OCI-LY1 (cell line): ENCODE results near the gene OR10H3.
"Not testable (repeated sequence)": the region's sequence is repeated elsewhere in the genome, so short reads cannot be mapped to it uniquely, and the experiment has no call there.

Experiments
- H2AFZ ChIP-seq: fragments of 200-600 bp; sonication (generic), shearing (Covaris generic); 2 replicates; pipeline ENCODE4 v1.6.0; 2014; ENCODE audit warnings: antibody characterized with exemption, mild to moderate bottlenecking, low read length
- H3F3A ChIP-seq: fragments of 200-600 bp; sonication (generic), shearing (Covaris generic); 2 replicates; pipeline ENCODE4 v1.6.0; 2014; ENCODE audit warnings: mild to moderate bottlenecking, antibody characterized with exemption, low read length, moderate library complexity; ENCODE audit not compliant: insufficient read depth
- H3K27ac ChIP-seq: fragments of 200-600 bp; sonication (generic); 2 replicates; pipeline ENCODE4 v1.5.1; 2014; ENCODE audit warnings: low read length, mixed run types, mild to moderate bottlenecking, low read depth; ENCODE audit not compliant: poor library complexity, severe bottlenecking
- H3K27me3 ChIP-seq: fragments of 200-600 bp; sonication (generic); 2 replicates; pipeline ENCODE4 v1.6.0; 2014; ENCODE audit warnings: antibody characterized with exemption, mild to moderate bottlenecking, low read length, moderate library complexity; ENCODE audit not compliant: insufficient read depth
- H3K36me3 ChIP-seq: fragments of 200-600 bp; sonication (generic); 2 replicates; pipeline ENCODE4 v1.6.1; 2014; ENCODE audit warnings: mild to moderate bottlenecking, antibody characterized with exemption, low read length, moderate library complexity, mixed read lengths; ENCODE audit not compliant: insufficient read depth
- H3K4me1 ChIP-seq: fragments of 200-600 bp; sonication (generic); 2 replicates; pipeline ENCODE4 v1.5.1; 2014; ENCODE audit warnings: mild to moderate bottlenecking, low read length, moderate library complexity; ENCODE audit not compliant: insufficient read depth, severe bottlenecking
- H3K4me2 ChIP-seq: fragments of 200-600 bp; sonication (generic), shearing (Covaris generic); 2 replicates; pipeline ENCODE4 v1.6.1; 2014; ENCODE audit warnings: low read length
- H3K4me3 ChIP-seq: fragments of 200-600 bp; sonication (generic); 2 replicates; pipeline ENCODE4 v1.5.1; 2014; ENCODE audit warnings: low read length, low read depth, mild to moderate bottlenecking, mixed read lengths; ENCODE audit not compliant: poor library complexity, severe bottlenecking
- H3K79me2 ChIP-seq: fragments of 200-600 bp; shearing (Covaris generic); 2 replicates; pipeline ENCODE4 v1.6.1; 2016; ENCODE audit warnings: mixed run types, low read length, mixed read lengths; ENCODE audit not compliant: insufficient read depth
- H3K9ac ChIP-seq: fragments of 200-600 bp; sonication (generic), shearing (Covaris generic); 2 replicates; pipeline ENCODE4 v1.6.1; 2014; ENCODE audit warnings: mild to moderate bottlenecking, low read length, mixed read lengths
- H3K9me2 ChIP-seq: fragments of 200-600 bp; sonication (generic), shearing (Covaris generic); 2 replicates; pipeline ENCODE4 v1.6.1; 2014; ENCODE audit warnings: low read depth, mild to moderate bottlenecking, low read length, mixed read lengths
- H3K9me3 ChIP-seq: fragments of 200-600 bp; shearing (Covaris generic); 2 replicates; pipeline ENCODE4 v1.6.1; 2014; ENCODE audit warnings: low read length, mixed read lengths
- H4K20me1 ChIP-seq: fragments of 200-600 bp; sonication (generic), shearing (Covaris generic); 2 replicates; pipeline ENCODE4 v1.6.0; 2016; ENCODE audit warnings: mild to moderate bottlenecking, low read length; ENCODE audit not compliant: insufficient read depth
- CTCF ChIP-seq: fragments of 200-600 bp; sonication (generic), shearing (Covaris generic); IDR thresholded peaks from 2 replicates; pipeline ENCODE4 v1.5.1; 2017; ENCODE audit warnings: mild to moderate bottlenecking, antibody characterized with exemption, low read length, moderate library complexity, mixed read lengths
- EZH2 ChIP-seq: fragments of 200-600 bp; sonication (generic), shearing (Covaris generic); IDR thresholded peaks from 2 replicates; pipeline ENCODE4 v1.8.0; 2017; ENCODE audit warnings: borderline replicate concordance, mixed run types, mild to moderate bottlenecking, antibody characterized with exemption, low read length, moderate library complexity, mixed read lengths

OR10H3 gene

GRCh38 chr19:15758379-15758778 lies 20.6 kb downstream of the OR10H3 start:
- Histone ChIP-seq H3K4me2 (no peak overlapping the region), H3K36me3 (no peaks in the 10 kb centered on the region), H3K4me1 (no peaks in the 10 kb centered on the region), H3K27ac (no peak overlapping the region), H3K9ac (no peak overlapping the region), H4K20me1 (no peaks in the 10 kb centered on the region), H3K9me3 (no peaks in the 10 kb centered on the region), H3K79me2 (no peaks in the 10 kb centered on the region), H3K4me3 (no peak overlapping the region), H3K9me2 (no peaks in the 10 kb centered on the region), H3K27me3 (no peaks in the 10 kb centered on the region; the same call in 1 of the 2 replicates), H3F3A (no peaks in the 10 kb centered on the region), H2AFZ (no peak overlapping the region)
- TF ChIP-seq EZH2 (no peak), CTCF (no peak)

GRCh38 chr19:15759962-15760565 lies 22.3 kb downstream of the OR10H3 start:
- H3K4me2 ChIP-seq, result no peak overlapping the region
- no peaks in the 10 kb centered on the region for H3K79me2 ChIP-seq
- H3K4me1 ChIP-seq, result no peaks in the 10 kb centered on the region
- H3K27ac ChIP-seq, result no peak overlapping the region
- H3K4me3 ChIP-seq, result no peak overlapping the region
- TF ChIP-seq CTCF (peak; percentile 41; the same call in 1 of the 2 replicates), EZH2 (no peak)
- no peak overlapping the region for H2AFZ ChIP-seq
- H3K9me3 ChIP-seq, result no peaks in the 10 kb centered on the region
- no peak overlapping the region for H3K9ac ChIP-seq
- no peaks in the 10 kb centered on the region for H3K9me2 ChIP-seq
- no peaks in the 10 kb centered on the region; the same call in 1 of the 2 replicates for H3K27me3 ChIP-seq
- H3F3A ChIP-seq, result no peaks in the 10 kb centered on the region
- no peaks in the 10 kb centered on the region for H4K20me1 ChIP-seq
- no peaks in the 10 kb centered on the region for H3K36me3 ChIP-seq

DNA sequence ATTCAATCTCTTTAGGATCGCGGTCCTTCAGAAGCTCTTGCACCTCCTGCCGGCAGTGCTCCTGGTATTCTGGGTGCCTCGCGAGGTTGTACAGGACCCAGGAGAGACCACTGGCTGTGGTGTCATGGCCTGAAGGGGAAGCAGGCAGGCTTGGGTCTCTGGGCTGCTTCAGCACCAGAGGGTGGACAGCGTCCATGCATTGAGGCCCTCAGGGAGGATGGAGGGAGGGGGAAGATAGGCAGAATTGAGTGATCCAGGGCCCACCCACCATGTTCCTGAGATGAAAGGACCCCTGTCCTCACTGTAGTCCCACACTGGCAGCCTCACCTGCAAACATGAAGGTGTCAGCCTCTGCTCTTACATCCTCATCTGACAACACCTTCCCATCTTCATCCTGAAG lies 31.8 kb downstream of the OR10H3 start:
- Histone ChIP-seq H3K9me3 (no peaks in the 10 kb centered on the region), H3F3A (no peaks in the 10 kb centered on the region)

GRCh38 chr19:15774159-15774558 lies 36.4 kb downstream of the OR10H3 start:
- H3K4me2 ChIP-seq, H3K9me3 ChIP-seq: not testable (repeated sequence)

More for the DNA sequence above, 31.8 kb downstream of the OR10H3 start:
- Histone ChIP-seq H3K4me2 (no peak overlapping the region), H4K20me1 (no peaks in the 10 kb centered on the region), H3K36me3 (no peaks in the 10 kb centered on the region), H3K4me3 (no peak overlapping the region), H3K27me3 (no peaks in the 10 kb centered on the region), H3K9me2 (no peaks in the 10 kb centered on the region), H3K4me1 (no peaks in the 10 kb centered on the region), H3K79me2 (no peaks in the 10 kb centered on the region), H3K9ac (no peak overlapping the region), H3K27ac (no peak overlapping the region), H2AFZ (no peak overlapping the region)
- no peak for TF ChIP-seq CTCF
- TF ChIP-seq EZH2, result no peak

More at GRCh38 chr19:15774159-15774558, 36.4 kb downstream of the OR10H3 start:
- H2AFZ ChIP-seq, H3K9me2 ChIP-seq, H3K79me2 ChIP-seq, H3K36me3 ChIP-seq, H3F3A ChIP-seq, H3K27me3 ChIP-seq, H3K9ac ChIP-seq, H4K20me1 ChIP-seq, H3K27ac ChIP-seq, H3K4me1 ChIP-seq, H3K4me3 ChIP-seq: not testable (repeated sequence)
